Cardiac muscle cell (in vitro differentiated cells and primary cell): ENCODE data around the gene RBM28. TPM values are rescaled to one million over a fixed set of nuclear protein-coding genes. Genes with fewer than 3 reads are reported as not detected.

ENCODE experiments used
- DNase-seq, 2 donors: peaks; one replicate each; pipeline versions ENCODE4 v3.0.0 to v3.0.0-alpha.2; 2010 to 2017; ENCODE audit warnings: low read depth in 1 of 2, low spot score in 1 of 2
- H3K27ac ChIP-seq: fragments of 200-600 bp; sonication (generic); 2 replicates; pipeline ENCODE4 v1.5.1; 2016
- H3K27me3 ChIP-seq: fragments of 200-600 bp; sonication (generic); 2 replicates; pipeline ENCODE4 v1.6.0; 2016; ENCODE audit warnings: control low read depth
- H3K36me3 ChIP-seq: fragments of 200-600 bp; sonication (generic); 2 replicates; pipeline ENCODE4 v1.5.1; 2016; ENCODE audit warnings: control low read depth
- H3K4me1 ChIP-seq: fragments of 200-600 bp; sonication (generic); 2 replicates; pipeline ENCODE4 v1.8.1; 2017; ENCODE audit warnings: low read depth, mild to moderate bottlenecking, mixed run types
- H3K4me3 ChIP-seq: fragments of 200-600 bp; sonication (generic); 2 replicates; pipeline ENCODE4 v1.5.1; 2016; ENCODE audit warnings: mild to moderate bottlenecking
- H3K9me3 ChIP-seq: fragments of 200-600 bp; sonication (generic); 2 replicates; pipeline ENCODE4 v1.5.1; 2017; ENCODE audit warnings: low read depth, mild to moderate bottlenecking, control low read depth
- CTCF ChIP-seq: IDR thresholded peaks from 2 replicates; pipeline ENCODE4 v1.5.1; 2012; ENCODE audit warnings: low read depth, mild to moderate bottlenecking, low read length
- polyA plus RNA-seq: library from polyadenylated mRNA; unstranded; fragments of >200 nt; fragmentation: Nextera tagmentation; extraction: Ambion mirVana; gene quantifications from 2 replicates; pipeline ENCODE4 v1.2.1, GENCODE V29; 2016
- total RNA-seq: library from RNA; depleted of rRNA; stranded (reverse); fragments of >200 nt; gene quantifications from 2 replicates; pipeline ENCODE4 v1.2.3, GENCODE V29; 2016

RBM28 gene
- total and polyA plus RNA-seq, 2 experiments from 2014 or later, result 23.0 to 26.4 TPM

GRCh38 chr7:128271942-128272481 is 71.7 kb downstream of the RBM28 start:
- TF ChIP-seq CTCF, result no peak
- H3K9me3 ChIP-seq, result no peaks in the 10 kb centered on the region
- no peaks in the 10 kb centered on the region for H3K36me3 ChIP-seq
- no peaks in the 10 kb centered on the region for H3K4me1 ChIP-seq
- no peak for DNase-seq
- no peak overlapping the region for H3K27ac ChIP-seq
- peaks cover 15% of the 10 kb centered on the region for H3K27me3 ChIP-seq
- H3K4me3 ChIP-seq, result no peak overlapping the region

GRCh38 chr7:128271471-128271941 is 72.2 kb downstream of the RBM28 start:
- Histone ChIP-seq H3K36me3 (no peaks in the 10 kb centered on the region), H3K4me3 (no peak overlapping the region), H3K9me3 (no peaks in the 10 kb centered on the region), H3K27ac (no peak overlapping the region), H3K4me1 (no peaks in the 10 kb centered on the region), H3K27me3 (peaks cover 15% of the 10 kb centered on the region)
- TF ChIP-seq CTCF, result no peak
- peak in 1 of 2 donors; percentile 16 for DNase-seq

- H3K4me1 ChIP-seq, result no peaks in the 10 kb centered on the region
- peak; percentile 53 for TF ChIP-seq CTCF
- no peaks in the 10 kb centered on the region for H3K9me3 ChIP-seq
- peak in 1 of 2 donors; percentile 43 for DNase-seq
- no peak overlapping the region for H3K27ac ChIP-seq
- peaks cover 15% of the 10 kb centered on the region for H3K27me3 ChIP-seq
- H3K36me3 ChIP-seq, result no peaks in the 10 kb centered on the region
- H3K4me3 ChIP-seq, result no peak overlapping the region
These were observed 72.9 kb downstream of the RBM28 start for GRCh38 chr7:128270826-128271272.

- Histone ChIP-seq H3K27ac (no peak overlapping the region), H3K27me3 (peaks cover 15% of the 10 kb centered on the region), H3K9me3 (no peaks in the 10 kb centered on the region), H3K4me1 (no peaks in the 10 kb centered on the region), H3K36me3 (no peaks in the 10 kb centered on the region), H3K4me3 (no peak overlapping the region)
- TF ChIP-seq CTCF, result no peak
- DNase-seq, result no peak
These were observed 75.5 kb downstream of the RBM28 start for GRCh38 chr7:128268233-128268632.

GRCh38 chr7:128267595-128267924 is 76.1 kb downstream of the RBM28 start:
- TF ChIP-seq CTCF, result no peak
- H3K27me3 ChIP-seq, result peaks cover 15% of the 10 kb centered on the region
- H3K9me3 ChIP-seq, result no peaks in the 10 kb centered on the region
- no peak overlapping the region for H3K4me3 ChIP-seq
- no peak for DNase-seq
- H3K4me1 ChIP-seq, result no peaks in the 10 kb centered on the region
- no peaks in the 10 kb centered on the region for H3K36me3 ChIP-seq
- H3K27ac ChIP-seq, result no peak overlapping the region
